Keratinocyte (primary cell): Measurements from ENCODE around the gene ROR2.
A peak's percentile ranks its signal among the peaks of the same experiment; 100 is the strongest.

Experiments
- CTCF ChIP-seq, 3 experiments: IDR thresholded peaks in 1 of 3; conservative IDR thresholded peaks in 1 of 3; optimal IDR thresholded peaks in 1 of 3; 2 replicates in 2 of 3; 3 replicates in 1 of 3; pipeline versions ENCODE3 to v1.5.1; 2011; ENCODE audit warnings: low read length in 3 of 3, mild to moderate bottlenecking in 3 of 3, moderate library complexity in 2 of 3, control low read depth in 1 of 3, inconsistent platforms in 1 of 3; ENCODE audit not compliant: insufficient read depth in 2 of 3; ENCODE audit errors: extremely low read depth in 1 of 3
- EZH2 ChIP-seq: IDR thresholded peaks from one replicate; pipeline ENCODE4 v1.6.1; 2012; ENCODE audit warnings: inconsistent platforms, mild to moderate bottlenecking, low read length, moderate library complexity

GRCh38 chr9:91882627-91883026, 67.4 kb downstream of the ROR2 start:
- peak in 2 of 3 experiments; percentile 33 to 57 for TF ChIP-seq CTCF (optimal IDR thresholded peaks at IDR 0.05 in 1 of 3, IDR thresholded peaks at IDR 0.05 in 1 of 3, conservative IDR thresholded peaks at IDR 0.05 in 1 of 3; ENCODE audit: extremely low read depth in 1 of 3, insufficient read depth in 2 of 3, low read length in 3 of 3)
- no peak for TF ChIP-seq EZH2
